RPMI8226 (cell line): ENCODE measurements around the gene SERTAD3.
"Not testable (repeated sequence)": the region's sequence is repeated elsewhere in the genome, so short reads cannot be mapped to it uniquely, and the experiment has no call there.

Source experiments
- DNase-seq: peaks from one replicate; pipeline ENCODE4 v3.0.0-alpha.2; 2015

SERTAD3 gene

GRCh38 chr19:40444000-40444824 lies at the start of gene SERTAD3:
TSS of gene SERTAD3 (minus strand) at chr19:40444335. CDS start at chr19:40442080, 2,255 bp downstream.
- DNase-seq = peak; percentile 95

GRCh38 chr19:40493778-40494177 lies 49.6 kb upstream of the SERTAD3 start:
- no peak for DNase-seq

GRCh38 chr19:40492274-40492673 lies 48.1 kb upstream of the SERTAD3 start:
- DNase-seq = no peak

GRCh38 chr19:40489882-40490230 lies 45.7 kb upstream of the SERTAD3 start:
- no peak for DNase-seq

- no peak for DNase-seq
These were observed 41.9 kb upstream of the SERTAD3 start for GRCh38 chr19:40486017-40486416.

GRCh38 chr19:40475878-40476644 lies 31.9 kb upstream of the SERTAD3 start:
- not testable (repeated sequence) for DNase-seq

GRCh38 chr19:40474737-40475136 lies 30.6 kb upstream of the SERTAD3 start:
- no peak for DNase-seq

GRCh38 chr19:40472516-40472915 lies 28.4 kb upstream of the SERTAD3 start:
- no peak for DNase-seq

- DNase-seq = no peak
These were observed 27.0 kb upstream of the SERTAD3 start for GRCh38 chr19:40471111-40471510.

GRCh38 chr19:40469011-40469410 lies 24.9 kb upstream of the SERTAD3 start:
- no peak for DNase-seq

GRCh38 chr19:40466985-40467734 lies 23.0 kb upstream of the SERTAD3 start, which contains the start of gene SPTBN4:
TSS of gene SPTBN4 (plus strand) at chr19:40467001. CDS start at chr19:40472622, 5,621 bp downstream.
- no peak for DNase-seq

GRCh38 chr19:40466219-40466984 lies 22.3 kb upstream of the SERTAD3 start:
- no peak for DNase-seq

GRCh38 chr19:40465557-40466218 lies 21.6 kb upstream of the SERTAD3 start, which contains the start of gene BLVRB:
TSS of gene BLVRB (minus strand) at chr19:40465745. CDS start at chr19:40465688, 57 bp downstream.
- peak; percentile 98 for DNase-seq

- DNase-seq = peak; percentile 45
These were observed 21.0 kb upstream of the SERTAD3 start for GRCh38 chr19:40465025-40465556.

- DNase-seq = peak; percentile 80
These were observed 20.2 kb upstream of the SERTAD3 start for GRCh38 chr19:40464059-40465024.

GRCh38 chr19:40463587-40464037 lies 19.5 kb upstream of the SERTAD3 start:
- DNase-seq = not testable (repeated sequence)

GRCh38 chr19:40461669-40462221 lies 17.6 kb upstream of the SERTAD3 start:
- DNase-seq = peak; percentile 80

- DNase-seq = no peak
These were observed 16.1 kb upstream of the SERTAD3 start for GRCh38 chr19:40460185-40460584.

GRCh38 chr19:40458597-40458974 lies 14.5 kb upstream of the SERTAD3 start:
- no peak for DNase-seq
